ENCODE measurements around the gene CRCP.

Gene CRCP

GRCh38 chr7:66183700-66184099 lies 69.1 kb downstream of the CRCP start:
- H3K4me3 ChIP-seq (ENCODE audit: control insufficient read depth, low read depth, low read length), result no peak overlapping the region
- TF ChIP-seq CTCF (IDR thresholded peaks at IDR 0.05; ENCODE audit: control insufficient read depth, insufficient read depth, low read depth, low read length, missing control alignments), result no peak
- DNase-seq (ENCODE audit: low read depth), result peak; percentile 75

GRCh38 chr7:66185680-66186187 lies 71.1 kb downstream of the CRCP start:
- no peak overlapping the region for H3K4me3 ChIP-seq (ENCODE audit: control insufficient read depth, low read depth, low read length)
- no peak for DNase-seq (ENCODE audit: low read depth)
- TF ChIP-seq CTCF (IDR thresholded peaks at IDR 0.05; ENCODE audit: control insufficient read depth, insufficient read depth, low read depth, low read length, missing control alignments), result no peak

- no peak for TF ChIP-seq CTCF (IDR thresholded peaks at IDR 0.05; ENCODE audit: control insufficient read depth, insufficient read depth, low read depth, low read length, missing control alignments)
- no peak for DNase-seq (ENCODE audit: low read depth)
- no peak overlapping the region for H3K4me3 ChIP-seq (ENCODE audit: control insufficient read depth, low read depth, low read length)
Observed at GRCh38 chr7:66186991-66187390, 72.3 kb downstream of the CRCP start.

- no peak overlapping the region for H3K4me3 ChIP-seq (ENCODE audit: control insufficient read depth, low read depth, low read length)
- DNase-seq (ENCODE audit: low read depth), result peak; percentile 71
- TF ChIP-seq CTCF (IDR thresholded peaks at IDR 0.05; ENCODE audit: control insufficient read depth, insufficient read depth, low read depth, low read length, missing control alignments), result no peak
Observed at GRCh38 chr7:66187905-66188304, 73.3 kb downstream of the CRCP start.

- no peak overlapping the region for H3K4me3 ChIP-seq (ENCODE audit: control insufficient read depth, low read depth, low read length)
- no peak for TF ChIP-seq CTCF (IDR thresholded peaks at IDR 0.05; ENCODE audit: control insufficient read depth, insufficient read depth, low read depth, low read length, missing control alignments)
Observed at GRCh38 chr7:66188645-66189044, 74.0 kb downstream of the CRCP start.

GRCh38 chr7:66189695-66190503 lies 75.3 kb downstream of the CRCP start:
- H3K4me3 ChIP-seq (ENCODE audit: control insufficient read depth, low read depth, low read length), result no peak overlapping the region
- DNase-seq (ENCODE audit: low read depth), result no peak
- TF ChIP-seq CTCF (IDR thresholded peaks at IDR 0.05; ENCODE audit: control insufficient read depth, insufficient read depth, low read depth, low read length, missing control alignments), result no peak

More at GRCh38 chr7:66188645-66189044, 74.0 kb downstream of the CRCP start:
- no peak for DNase-seq (ENCODE audit: low read depth)

Data from AG09309 (cell line).